ENCODE measurements around the gene ZNF280B. TPM values are rescaled to one million over a fixed set of nuclear protein-coding genes. Genes with fewer than 3 reads are reported as not detected.

ZNF280B gene
- polyA plus RNA-seq, 1 donor from 2014 or later: 0.98 TPM

DNA sequence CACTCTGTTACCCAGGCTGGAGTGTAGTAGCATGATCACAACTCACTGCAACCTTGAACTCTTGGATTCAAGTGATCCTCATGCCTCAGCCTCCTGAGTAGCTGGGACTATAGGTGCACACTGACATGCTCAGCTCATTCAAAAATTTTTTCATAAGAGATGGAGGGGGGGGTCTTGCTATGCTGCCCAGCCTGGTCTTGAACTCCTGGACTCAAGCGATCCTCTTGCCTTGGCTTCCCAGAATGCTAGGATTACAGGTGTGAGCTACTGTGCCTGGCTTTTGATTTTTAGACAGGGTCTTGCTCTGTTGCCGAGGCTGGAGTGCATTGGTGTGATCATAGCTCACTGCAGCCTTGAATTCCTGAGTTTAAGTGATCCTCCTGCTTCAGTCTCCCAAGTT is 36.5 kb upstream of the ZNF280B start:
- Histone ChIP-seq H3K79me2 (replicated peaks; ENCODE audit: insufficient read depth, low read length) (no peaks in the 10 kb centered on the region), H3K4me2 (ENCODE audit: low read length) (no peak overlapping the region), H2AFZ (ENCODE audit: low read depth, low read length) (no peak overlapping the region), H3K9me3 (ENCODE audit: low read length) (no peaks in the 10 kb centered on the region), H4K20me1 (ENCODE audit: insufficient read depth) (no peaks in the 10 kb centered on the region), H3K27ac (ENCODE audit: low read length) (no peak overlapping the region), H3K36me3 (ENCODE audit: insufficient read depth, low read length) (no peaks in the 10 kb centered on the region), H3K27me3 (ENCODE audit: insufficient read depth, low read depth, low read length) (no peaks in the 10 kb centered on the region), H3K9me2 (ENCODE audit: insufficient read depth, low read length) (no peaks in the 10 kb centered on the region), H3K9ac (ENCODE audit: low read length) (no peak overlapping the region), H3F3A (ENCODE audit: insufficient read depth, low read length, poor library complexity, severe bottlenecking) (no peaks in the 10 kb centered on the region), H3K4me3 (ENCODE audit: low read length) (no peak overlapping the region)
- TF ChIP-seq MXI1 (conservative IDR thresholded peaks at IDR 0.05; ENCODE audit: poor library complexity, severe bottlenecking): no peak
- no peak for TF ChIP-seq SMC3 (conservative IDR thresholded peaks at IDR 0.05; ENCODE audit: poor library complexity)
- TF ChIP-seq, protein P1, sequence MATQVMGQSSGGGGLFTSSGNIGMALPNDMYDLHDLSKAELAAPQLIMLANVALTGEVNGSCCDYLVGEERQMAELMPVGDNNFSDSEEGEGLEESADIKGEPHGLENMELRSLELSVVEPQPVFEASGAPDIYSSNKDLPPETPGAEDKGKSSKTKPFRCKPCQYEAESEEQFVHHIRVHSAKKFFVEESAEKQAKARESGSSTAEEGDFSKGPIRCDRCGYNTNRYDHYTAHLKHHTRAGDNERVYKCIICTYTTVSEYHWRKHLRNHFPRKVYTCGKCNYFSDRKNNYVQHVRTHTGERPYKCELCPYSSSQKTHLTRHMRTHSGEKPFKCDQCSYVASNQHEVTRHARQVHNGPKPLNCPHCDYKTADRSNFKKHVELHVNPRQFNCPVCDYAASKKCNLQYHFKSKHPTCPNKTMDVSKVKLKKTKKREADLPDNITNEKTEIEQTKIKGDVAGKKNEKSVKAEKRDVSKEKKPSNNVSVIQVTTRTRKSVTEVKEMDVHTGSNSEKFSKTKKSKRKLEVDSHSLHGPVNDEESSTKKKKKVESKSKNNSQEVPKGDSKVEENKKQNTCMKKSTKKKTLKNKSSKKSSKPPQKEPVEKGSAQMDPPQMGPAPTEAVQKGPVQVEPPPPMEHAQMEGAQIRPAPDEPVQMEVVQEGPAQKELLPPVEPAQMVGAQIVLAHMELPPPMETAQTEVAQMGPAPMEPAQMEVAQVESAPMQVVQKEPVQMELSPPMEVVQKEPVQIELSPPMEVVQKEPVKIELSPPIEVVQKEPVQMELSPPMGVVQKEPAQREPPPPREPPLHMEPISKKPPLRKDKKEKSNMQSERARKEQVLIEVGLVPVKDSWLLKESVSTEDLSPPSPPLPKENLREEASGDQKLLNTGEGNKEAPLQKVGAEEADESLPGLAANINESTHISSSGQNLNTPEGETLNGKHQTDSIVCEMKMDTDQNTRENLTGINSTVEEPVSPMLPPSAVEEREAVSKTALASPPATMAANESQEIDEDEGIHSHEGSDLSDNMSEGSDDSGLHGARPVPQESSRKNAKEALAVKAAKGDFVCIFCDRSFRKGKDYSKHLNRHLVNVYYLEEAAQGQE (IDR thresholded peaks at IDR 0.05; ENCODE audit: borderline replicate concordance): no peak
- TF ChIP-seq EZH2 (IDR thresholded peaks at IDR 0.05; ENCODE audit: borderline replicate concordance, insufficient read depth, low read length, poor library complexity, severe bottlenecking): no peak
- no peak for TF ChIP-seq TAF1 (IDR thresholded peaks at IDR 0.05; ENCODE audit: low read depth)
- no peak for TF ChIP-seq POLR2AphosphoS5 (IDR thresholded peaks at IDR 0.05)
- no peak for TF ChIP-seq EP300 (conservative IDR thresholded peaks at IDR 0.05; ENCODE audit: poor library complexity, severe bottlenecking)
- TF ChIP-seq, protein P2, sequence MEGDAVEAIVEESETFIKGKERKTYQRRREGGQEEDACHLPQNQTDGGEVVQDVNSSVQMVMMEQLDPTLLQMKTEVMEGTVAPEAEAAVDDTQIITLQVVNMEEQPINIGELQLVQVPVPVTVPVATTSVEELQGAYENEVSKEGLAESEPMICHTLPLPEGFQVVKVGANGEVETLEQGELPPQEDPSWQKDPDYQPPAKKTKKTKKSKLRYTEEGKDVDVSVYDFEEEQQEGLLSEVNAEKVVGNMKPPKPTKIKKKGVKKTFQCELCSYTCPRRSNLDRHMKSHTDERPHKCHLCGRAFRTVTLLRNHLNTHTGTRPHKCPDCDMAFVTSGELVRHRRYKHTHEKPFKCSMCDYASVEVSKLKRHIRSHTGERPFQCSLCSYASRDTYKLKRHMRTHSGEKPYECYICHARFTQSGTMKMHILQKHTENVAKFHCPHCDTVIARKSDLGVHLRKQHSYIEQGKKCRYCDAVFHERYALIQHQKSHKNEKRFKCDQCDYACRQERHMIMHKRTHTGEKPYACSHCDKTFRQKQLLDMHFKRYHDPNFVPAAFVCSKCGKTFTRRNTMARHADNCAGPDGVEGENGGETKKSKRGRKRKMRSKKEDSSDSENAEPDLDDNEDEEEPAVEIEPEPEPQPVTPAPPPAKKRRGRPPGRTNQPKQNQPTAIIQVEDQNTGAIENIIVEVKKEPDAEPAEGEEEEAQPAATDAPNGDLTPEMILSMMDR (IDR thresholded peaks at IDR 0.05; ENCODE audit: poor library complexity, severe bottlenecking): no peak
- no peak for TF ChIP-seq RAD21 (conservative IDR thresholded peaks at IDR 0.05)

DNA sequence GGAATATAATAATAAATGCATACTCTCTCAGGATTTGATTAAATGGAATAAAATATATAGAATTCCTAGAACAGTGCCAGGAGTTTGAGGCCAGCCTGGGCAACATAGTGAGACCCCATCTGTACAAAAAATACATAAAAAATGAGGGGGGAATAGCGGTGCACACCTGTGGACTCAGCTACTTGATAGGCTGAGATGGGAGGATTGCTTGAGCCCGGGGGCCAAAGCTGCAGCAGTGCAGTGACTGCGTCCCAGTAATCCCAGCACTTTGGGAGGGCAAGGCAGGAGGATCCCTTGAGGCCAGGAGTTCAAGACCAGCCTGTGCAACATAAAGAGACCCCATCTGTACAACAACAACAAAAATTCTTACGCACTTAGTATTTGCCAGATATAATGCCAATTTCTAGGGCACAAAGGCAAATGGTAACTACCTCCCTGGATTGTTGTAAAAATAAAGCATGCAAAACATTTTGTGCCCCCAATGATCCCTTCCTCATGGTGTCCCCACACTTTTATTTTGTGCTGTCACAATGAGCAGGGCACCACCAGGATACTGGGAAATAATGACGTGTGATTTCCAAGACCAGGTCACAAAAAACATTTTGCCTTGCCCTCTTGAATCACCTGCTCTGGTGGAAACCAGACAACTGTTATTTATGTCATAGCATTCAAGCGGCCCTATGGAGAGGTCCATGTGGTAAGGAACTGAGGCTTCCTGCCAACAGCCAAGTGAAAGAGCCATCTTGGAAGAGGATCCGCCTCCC is 29.9 kb upstream of the ZNF280B start:
- no peaks in the 10 kb centered on the region for H3K9me2 ChIP-seq (ENCODE audit: insufficient read depth, low read length)
- no peaks in the 10 kb centered on the region for H3K36me3 ChIP-seq (ENCODE audit: insufficient read depth, low read length)
- no peaks in the 10 kb centered on the region for H4K20me1 ChIP-seq (ENCODE audit: insufficient read depth)
- H3K27me3 ChIP-seq (ENCODE audit: insufficient read depth, low read depth, low read length): no peaks in the 10 kb centered on the region
- TF ChIP-seq MXI1 (conservative IDR thresholded peaks at IDR 0.05; ENCODE audit: poor library complexity, severe bottlenecking) (no peak), EZH2 (IDR thresholded peaks at IDR 0.05; ENCODE audit: borderline replicate concordance, insufficient read depth, low read length, poor library complexity, severe bottlenecking) (no peak)
- H3K4me2 ChIP-seq (ENCODE audit: low read length): no peak overlapping the region
- H3K79me2 ChIP-seq (replicated peaks; ENCODE audit: insufficient read depth, low read length): no peaks in the 10 kb centered on the region
- H3K4me3 ChIP-seq (ENCODE audit: low read length): no peak overlapping the region
- no peak overlapping the region for H3K9ac ChIP-seq (ENCODE audit: low read length)
- no peak overlapping the region for H2AFZ ChIP-seq (ENCODE audit: low read depth, low read length)
- no peak overlapping the region for H3K27ac ChIP-seq (ENCODE audit: low read length)
- no peaks in the 10 kb centered on the region for H3K9me3 ChIP-seq (ENCODE audit: low read length)
- H3F3A ChIP-seq (ENCODE audit: insufficient read depth, low read length, poor library complexity, severe bottlenecking): no peaks in the 10 kb centered on the region

Measured in neural cell (in vitro differentiated cells).